NCI-H345 treated with DMSO at 0.1 percent for 48 hours (cell line): ENCODE data around the gene GIMAP7.
"Not testable (repeated sequence)": the region's sequence is repeated elsewhere in the genome, so short reads cannot be mapped to it uniquely, and the experiment has no call there.

Source experiments
- DNase-seq: peaks from one replicate; lab custom pipeline; 2025; ENCODE audit not compliant: unreplicated experiment; lab: John Stamatoyannopoulos, UW

The GIMAP7 gene

GRCh38 chr7:150514748-150515222, at the start of gene GIMAP7:
TSS of gene GIMAP7 (plus strand) at chr7:150514872. CDS start at chr7:150519975, 5,103 bp downstream.
- DNase-seq, result no peak

- DNase-seq, result no peak
These were observed 49.7 kb upstream of the GIMAP7 start for GRCh38 chr7:150464962-150465361.

- DNase-seq, result no peak
These were observed 49.3 kb upstream of the GIMAP7 start for GRCh38 chr7:150465414-150465813.

- DNase-seq, result no peak
These were observed 48.2 kb upstream of the GIMAP7 start for GRCh38 chr7:150466477-150466876.

DNA sequence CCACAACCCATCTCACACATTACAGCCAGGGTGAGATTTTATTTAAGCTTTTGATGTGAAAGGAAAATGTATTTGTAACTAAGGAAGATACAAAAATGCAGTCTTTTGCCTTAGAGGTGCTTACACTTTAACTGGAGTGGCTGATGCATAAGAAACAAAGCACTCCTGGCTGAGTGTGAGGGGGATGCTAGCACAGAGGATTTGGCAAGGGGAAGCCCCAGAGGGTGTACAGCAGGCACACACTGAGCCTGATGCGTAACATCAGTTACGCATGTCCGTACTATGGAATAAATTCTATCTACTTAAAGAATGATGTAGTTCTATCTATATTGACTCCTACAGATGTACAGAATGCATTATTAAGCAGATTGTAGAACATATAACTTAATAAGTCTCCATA, 46.4 kb upstream of the GIMAP7 start:
- DNase-seq, result no peak

GRCh38 chr7:150471886-150472285, 42.8 kb upstream of the GIMAP7 start:
- no peak for DNase-seq

GRCh38 chr7:150473902-150474301, 40.8 kb upstream of the GIMAP7 start:
- DNase-seq, result no peak

DNA sequence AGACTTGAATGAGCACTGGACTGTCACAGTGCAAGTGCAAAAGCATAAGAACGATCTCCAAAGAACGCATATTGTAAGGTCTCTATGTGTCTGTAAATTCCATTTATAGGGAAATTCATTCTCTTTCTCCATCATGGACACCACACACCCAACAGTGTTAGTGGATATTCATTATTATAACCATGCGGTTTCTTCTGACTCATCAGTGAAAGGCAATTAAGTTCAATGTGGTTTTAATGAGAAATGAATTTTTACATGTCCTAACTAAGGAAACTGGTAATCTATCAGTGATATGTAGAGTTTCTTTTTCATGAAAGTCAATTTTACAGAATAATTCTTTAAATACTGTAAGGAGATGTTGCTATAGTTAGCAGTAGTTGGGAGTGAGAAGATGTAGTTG, 38.4 kb upstream of the GIMAP7 start:
- DNase-seq, result no peak

GRCh38 chr7:150476819-150477631, 37.6 kb upstream of the GIMAP7 start:
- DNase-seq, result no peak

- DNase-seq, result no peak
These were observed 35.5 kb upstream of the GIMAP7 start for GRCh38 chr7:150479023-150479716.

DNA sequence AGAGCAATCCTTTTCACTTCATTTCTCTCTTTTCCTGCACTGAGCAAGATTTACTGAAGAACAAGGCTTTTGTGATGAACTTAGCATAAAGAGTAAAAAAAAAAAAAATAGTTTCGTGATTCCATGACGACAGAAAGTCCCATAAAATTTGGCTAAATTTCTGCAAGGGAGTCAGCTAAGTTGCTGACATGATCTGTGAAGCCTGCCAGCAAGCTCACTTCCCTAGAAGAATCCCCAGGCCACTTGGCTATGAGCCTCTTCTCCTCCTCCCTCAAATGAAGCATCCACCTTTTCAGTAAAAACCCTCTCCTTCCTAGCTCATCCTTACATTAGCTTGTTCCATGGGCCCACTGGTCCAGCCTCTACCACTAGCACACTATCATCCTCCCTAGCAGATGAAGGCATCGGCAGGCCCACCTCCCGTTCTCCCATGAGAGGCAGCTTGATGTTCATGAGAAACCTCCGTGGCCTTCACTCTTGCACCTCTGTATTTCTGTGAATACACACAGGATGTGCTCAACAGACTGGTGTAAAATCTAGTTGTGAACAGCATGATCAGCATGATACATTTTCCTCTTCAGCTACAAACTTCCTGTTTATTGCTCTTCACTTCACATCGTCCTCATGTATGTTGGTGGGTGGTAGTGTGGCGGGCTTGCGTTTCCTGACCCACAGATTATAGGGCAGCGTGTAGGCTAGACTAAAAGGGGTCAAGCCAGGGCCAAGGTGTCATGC, 33.3 kb upstream of the GIMAP7 start:
- DNase-seq, result no peak

DNA sequence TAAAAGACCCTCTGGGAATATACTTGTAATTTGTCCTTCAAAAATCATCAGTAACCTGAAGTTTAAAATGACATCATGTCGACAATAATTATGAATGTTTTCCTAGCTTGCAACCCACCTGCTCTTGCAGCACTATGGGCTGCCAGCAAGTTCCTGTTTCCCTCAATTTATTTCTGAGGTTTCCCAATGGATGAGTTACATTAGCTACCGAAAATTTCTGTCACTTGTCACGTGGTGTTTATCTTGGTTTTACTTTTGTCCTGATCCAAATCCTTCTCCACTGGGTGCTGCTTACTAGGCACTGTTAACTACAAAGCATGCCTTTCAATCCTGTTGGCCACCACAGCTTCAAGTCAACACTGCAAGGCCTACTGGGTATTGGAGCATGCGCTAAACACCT, 32.8 kb upstream of the GIMAP7 start:
- no peak for DNase-seq

DNA sequence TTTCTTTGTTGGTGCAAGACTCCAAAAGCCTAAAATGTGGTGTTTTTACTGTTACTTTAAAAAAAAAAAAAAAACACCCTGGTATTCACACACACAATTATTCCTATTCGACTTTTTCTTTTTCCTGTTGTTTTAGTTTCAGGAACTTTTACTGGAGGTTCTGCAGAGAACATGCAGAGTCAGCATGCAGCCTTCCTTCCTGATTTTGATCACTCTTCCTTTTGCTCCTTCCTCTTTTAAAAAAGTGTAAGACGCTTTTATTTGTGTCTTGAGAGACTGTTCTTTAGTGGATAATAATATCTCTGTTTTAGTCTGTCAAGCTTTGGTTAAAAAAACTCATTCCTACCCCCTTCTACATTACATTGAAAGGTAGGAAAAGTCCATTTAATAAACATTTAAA, 31.2 kb upstream of the GIMAP7 start:
- not testable (repeated sequence) for DNase-seq

- not testable (repeated sequence) for DNase-seq
These were observed 30.6 kb upstream of the GIMAP7 start for GRCh38 chr7:150484071-150484470.

- DNase-seq, result no peak
These were observed 27.0 kb upstream of the GIMAP7 start for GRCh38 chr7:150487625-150488024.

GRCh38 chr7:150489782-150490181, 24.9 kb upstream of the GIMAP7 start:
- no peak for DNase-seq

DNA sequence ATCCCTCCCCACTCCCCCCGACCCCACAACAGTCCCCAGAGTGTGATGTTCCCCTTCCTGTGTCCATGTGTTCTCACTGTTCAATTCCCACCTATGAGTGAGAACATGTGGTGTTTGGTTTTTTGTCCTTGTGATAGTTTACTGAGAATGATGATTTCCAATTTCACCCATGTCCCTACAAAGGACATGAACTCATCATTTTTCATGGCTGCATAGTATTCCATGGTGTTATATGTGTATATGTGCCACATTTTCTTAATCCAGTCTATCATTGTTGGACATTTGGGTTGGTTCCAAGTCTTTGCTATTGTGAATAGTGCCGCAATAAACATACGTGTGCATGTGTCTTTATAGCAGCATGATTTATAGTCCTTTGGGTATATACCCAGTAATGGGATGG, 21.2 kb upstream of the GIMAP7 start:
- DNase-seq, result not testable (repeated sequence)

GRCh38 chr7:150502519-150502918, 12.2 kb upstream of the GIMAP7 start:
- no peak for DNase-seq

GRCh38 chr7:150503155-150503554, 11.5 kb upstream of the GIMAP7 start:
- no peak for DNase-seq

- DNase-seq, result no peak
These were observed 11.1 kb upstream of the GIMAP7 start for GRCh38 chr7:150503581-150503980.

- no peak for DNase-seq
These were observed 6.6 kb upstream of the GIMAP7 start for GRCh38 chr7:150507947-150508602.
